Right lobe of liver (tissue), 4 donors: Measurements from ENCODE around the gene PLCB4.

Source experiments
- POLR2A ChIP-seq: fragments of 450-650 bp; IDR thresholded peaks from one replicate; pipeline ENCODE4 v1.6.1; 2017; ENCODE audit warnings: antibody characterized with exemption, mild to moderate bottlenecking
- TF ChIP-seq, protein P1 (sequence below), 4 donors: fragments of 200-600 bp in 3 of 4; fragments of 450-650 bp in 1 of 4; IDR thresholded peaks; one replicate each; pipeline versions ENCODE4 v1.5.1 to v1.8.0; 2016 to 2022; ENCODE audit warnings: antibody characterized with exemption in 4 of 4, mild to moderate bottlenecking in 2 of 4
- donor health status: DM: no; HTN: no; CAD: no.
- donor health status: DM: no; HTN: no; CAD: no.
- donor health status: DM: no; HTN: yes; CAD: no.

DNA sequence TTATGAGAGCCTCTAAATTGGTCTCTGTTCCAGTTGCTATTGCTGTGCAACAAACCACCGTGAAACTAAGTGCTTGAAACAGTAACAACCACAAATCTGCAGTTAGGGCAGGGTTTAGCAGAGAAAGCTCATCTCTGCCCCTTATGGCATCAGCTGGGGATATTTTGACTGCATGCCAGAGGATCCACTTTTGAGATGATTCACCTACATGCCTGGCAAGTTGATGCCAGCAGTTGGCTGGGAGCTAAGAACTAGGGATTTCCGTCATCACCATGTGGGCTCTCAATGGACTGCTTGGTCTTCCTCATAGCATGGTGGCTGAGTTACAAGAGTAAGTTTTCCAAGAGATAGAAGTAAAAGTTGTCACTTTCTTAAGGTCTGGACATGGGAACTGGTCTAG is 35.1 kb downstream of the PLCB4 start:
- TF ChIP-seq, protein P1, sequence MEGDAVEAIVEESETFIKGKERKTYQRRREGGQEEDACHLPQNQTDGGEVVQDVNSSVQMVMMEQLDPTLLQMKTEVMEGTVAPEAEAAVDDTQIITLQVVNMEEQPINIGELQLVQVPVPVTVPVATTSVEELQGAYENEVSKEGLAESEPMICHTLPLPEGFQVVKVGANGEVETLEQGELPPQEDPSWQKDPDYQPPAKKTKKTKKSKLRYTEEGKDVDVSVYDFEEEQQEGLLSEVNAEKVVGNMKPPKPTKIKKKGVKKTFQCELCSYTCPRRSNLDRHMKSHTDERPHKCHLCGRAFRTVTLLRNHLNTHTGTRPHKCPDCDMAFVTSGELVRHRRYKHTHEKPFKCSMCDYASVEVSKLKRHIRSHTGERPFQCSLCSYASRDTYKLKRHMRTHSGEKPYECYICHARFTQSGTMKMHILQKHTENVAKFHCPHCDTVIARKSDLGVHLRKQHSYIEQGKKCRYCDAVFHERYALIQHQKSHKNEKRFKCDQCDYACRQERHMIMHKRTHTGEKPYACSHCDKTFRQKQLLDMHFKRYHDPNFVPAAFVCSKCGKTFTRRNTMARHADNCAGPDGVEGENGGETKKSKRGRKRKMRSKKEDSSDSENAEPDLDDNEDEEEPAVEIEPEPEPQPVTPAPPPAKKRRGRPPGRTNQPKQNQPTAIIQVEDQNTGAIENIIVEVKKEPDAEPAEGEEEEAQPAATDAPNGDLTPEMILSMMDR (IDR thresholded peaks at IDR 0.05): no peak
- no peak for TF ChIP-seq POLR2A
